ENCODE measurements around the gene GMPR.

DNA sequence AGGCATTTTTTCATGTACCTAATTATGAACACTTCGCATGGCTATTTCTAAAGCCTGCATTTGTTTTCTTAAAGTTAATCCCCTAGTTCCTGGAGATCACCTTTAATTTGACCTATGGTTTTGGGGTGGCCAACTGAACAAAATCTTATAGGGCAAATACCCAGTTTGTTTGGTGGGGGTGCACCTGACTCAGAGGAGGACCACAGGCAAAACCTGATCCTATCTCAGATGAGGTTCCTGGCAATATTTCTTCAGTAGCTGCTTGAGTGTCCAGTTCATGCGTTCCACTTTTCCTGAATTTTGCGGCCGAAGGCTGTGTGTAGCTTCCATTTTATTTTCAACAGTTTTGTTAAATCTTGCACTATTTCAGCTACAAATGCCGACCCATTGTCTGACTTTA lies 10.3 kb upstream of the GMPR start:
- TF ChIP-seq, protein P1, sequence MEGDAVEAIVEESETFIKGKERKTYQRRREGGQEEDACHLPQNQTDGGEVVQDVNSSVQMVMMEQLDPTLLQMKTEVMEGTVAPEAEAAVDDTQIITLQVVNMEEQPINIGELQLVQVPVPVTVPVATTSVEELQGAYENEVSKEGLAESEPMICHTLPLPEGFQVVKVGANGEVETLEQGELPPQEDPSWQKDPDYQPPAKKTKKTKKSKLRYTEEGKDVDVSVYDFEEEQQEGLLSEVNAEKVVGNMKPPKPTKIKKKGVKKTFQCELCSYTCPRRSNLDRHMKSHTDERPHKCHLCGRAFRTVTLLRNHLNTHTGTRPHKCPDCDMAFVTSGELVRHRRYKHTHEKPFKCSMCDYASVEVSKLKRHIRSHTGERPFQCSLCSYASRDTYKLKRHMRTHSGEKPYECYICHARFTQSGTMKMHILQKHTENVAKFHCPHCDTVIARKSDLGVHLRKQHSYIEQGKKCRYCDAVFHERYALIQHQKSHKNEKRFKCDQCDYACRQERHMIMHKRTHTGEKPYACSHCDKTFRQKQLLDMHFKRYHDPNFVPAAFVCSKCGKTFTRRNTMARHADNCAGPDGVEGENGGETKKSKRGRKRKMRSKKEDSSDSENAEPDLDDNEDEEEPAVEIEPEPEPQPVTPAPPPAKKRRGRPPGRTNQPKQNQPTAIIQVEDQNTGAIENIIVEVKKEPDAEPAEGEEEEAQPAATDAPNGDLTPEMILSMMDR (IDR thresholded peaks at IDR 0.05), result no peak
- no peak for TF ChIP-seq POLR2A (IDR thresholded peaks at IDR 0.05)
- no peak for TF ChIP-seq POLR2AphosphoS5 (IDR thresholded peaks at IDR 0.05; ENCODE audit: insufficient read depth in 1 of 2, low read depth in 1 of 2)
